ENCODE data around the gene LYPLAL1. TPM values are rescaled to one million over a fixed set of nuclear protein-coding genes. Genes with fewer than 3 reads are reported as not detected.

Gene LYPLAL1
- total RNA-seq, 1 experiment from 2014 or later, result 21.1 TPM

DNA sequence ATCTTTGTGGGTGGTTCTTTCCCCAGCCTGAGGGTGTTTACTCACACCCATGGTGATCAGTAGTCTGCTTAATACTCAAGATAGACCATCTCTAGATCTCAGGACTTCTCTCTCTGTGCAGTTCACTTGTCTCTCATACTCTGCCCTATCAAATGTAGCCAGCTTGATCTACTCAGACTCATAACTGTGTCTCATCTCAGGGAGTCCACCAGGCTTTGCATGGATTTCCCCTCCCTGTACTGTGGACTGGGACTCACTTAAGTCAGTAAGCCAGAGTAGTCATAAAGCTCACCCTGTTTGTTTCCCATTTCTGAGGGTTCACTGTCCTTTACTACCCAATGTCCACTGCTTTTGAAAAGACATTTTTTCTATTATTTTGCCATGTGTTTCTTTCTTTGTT is 41.8 kb downstream of the LYPLAL1 start:
- H3K9me3 ChIP-seq (ENCODE audit: control insufficient read depth, low read depth, low read length), result no peaks in the 10 kb centered on the region
- no peak overlapping the region for H3K23ac ChIP-seq (ENCODE audit: insufficient read length, low read depth, low read length)
- H4K8ac ChIP-seq (replicated peaks; ENCODE audit: insufficient read length, low read depth, low read length), result no peak overlapping the region
- no peak overlapping the region for H3K56ac ChIP-seq (ENCODE audit: insufficient read length, low read depth, low read length)
- no peaks in the 10 kb centered on the region for H3K4me1 ChIP-seq (ENCODE audit: insufficient read depth, low read length)
- no peak overlapping the region for H3K4me3 Mint-ChIP-seq
- H2BK120ac ChIP-seq (ENCODE audit: low read depth, low read length, poor library complexity, severe bottlenecking), result no peak overlapping the region
- DNase-seq, result no peak
- TF ChIP-seq, protein P1, sequence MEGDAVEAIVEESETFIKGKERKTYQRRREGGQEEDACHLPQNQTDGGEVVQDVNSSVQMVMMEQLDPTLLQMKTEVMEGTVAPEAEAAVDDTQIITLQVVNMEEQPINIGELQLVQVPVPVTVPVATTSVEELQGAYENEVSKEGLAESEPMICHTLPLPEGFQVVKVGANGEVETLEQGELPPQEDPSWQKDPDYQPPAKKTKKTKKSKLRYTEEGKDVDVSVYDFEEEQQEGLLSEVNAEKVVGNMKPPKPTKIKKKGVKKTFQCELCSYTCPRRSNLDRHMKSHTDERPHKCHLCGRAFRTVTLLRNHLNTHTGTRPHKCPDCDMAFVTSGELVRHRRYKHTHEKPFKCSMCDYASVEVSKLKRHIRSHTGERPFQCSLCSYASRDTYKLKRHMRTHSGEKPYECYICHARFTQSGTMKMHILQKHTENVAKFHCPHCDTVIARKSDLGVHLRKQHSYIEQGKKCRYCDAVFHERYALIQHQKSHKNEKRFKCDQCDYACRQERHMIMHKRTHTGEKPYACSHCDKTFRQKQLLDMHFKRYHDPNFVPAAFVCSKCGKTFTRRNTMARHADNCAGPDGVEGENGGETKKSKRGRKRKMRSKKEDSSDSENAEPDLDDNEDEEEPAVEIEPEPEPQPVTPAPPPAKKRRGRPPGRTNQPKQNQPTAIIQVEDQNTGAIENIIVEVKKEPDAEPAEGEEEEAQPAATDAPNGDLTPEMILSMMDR (conservative IDR thresholded peaks at IDR 0.05), result no peak
- H4K20me1 ChIP-seq (ENCODE audit: control insufficient read depth, insufficient read depth, insufficient read length), result no peaks in the 10 kb centered on the region
- H3K9ac ChIP-seq (ENCODE audit: extremely low read depth, insufficient read length, low read length), result no peak overlapping the region
- no peak overlapping the region for H3T11ph ChIP-seq (ENCODE audit: low read length)
- no peaks in the 10 kb centered on the region for H3K27me3 Mint-ChIP-seq (ENCODE audit: low read depth)
- H3K79me2 ChIP-seq (ENCODE audit: insufficient read depth, low read length), result no peaks in the 10 kb centered on the region
- no peaks in the 10 kb centered on the region for H3K23me2 ChIP-seq (ENCODE audit: insufficient read length, low read depth, low read length, poor library complexity, severe bottlenecking)
- no peak overlapping the region for H3K14ac ChIP-seq (ENCODE audit: insufficient read depth, low read length)
- H4K91ac ChIP-seq (ENCODE audit: insufficient read length, low read depth, low read length), result no peak overlapping the region
- no peaks in the 10 kb centered on the region for H3K9me3 Mint-ChIP-seq
- H3K27ac ChIP-seq (ENCODE audit: insufficient read length, low read depth, low read length), result no peak overlapping the region
- H3K4me1 Mint-ChIP-seq, result no peaks in the 10 kb centered on the region
- no peak overlapping the region for H2AFZ ChIP-seq (ENCODE audit: low read length)
- H2BK20ac ChIP-seq (ENCODE audit: low read depth, low read length, poor library complexity, severe bottlenecking), result no peak overlapping the region
- H2BK5ac ChIP-seq (ENCODE audit: insufficient read length, low read length), result no peak overlapping the region
- 0 out of 7 replicates have a peak overlapping the region, but pooled peaks of 1 of the 3 experiments have one; percentile 3 for H3K27ac Mint-ChIP-seq
- H2AK5ac ChIP-seq (ENCODE audit: insufficient read length, low read length), result no peak overlapping the region
- H3K27me3 ChIP-seq (ENCODE audit: insufficient read depth, low read length), result no peaks in the 10 kb centered on the region
- no peak overlapping the region for H4K5ac ChIP-seq (ENCODE audit: insufficient read length, low read depth, low read length)
- H3K18ac ChIP-seq (ENCODE audit: insufficient read length, low read depth, low read length), result no peak overlapping the region
- H3K79me1 ChIP-seq (ENCODE audit: insufficient read depth, low read depth, low read length, poor library complexity, severe bottlenecking), result no peaks in the 10 kb centered on the region
- no peak overlapping the region for H2BK15ac ChIP-seq (ENCODE audit: low read depth, low read length)
- peaks cover 0 to 1% (median 0%) of the 10 kb centered on the region in 3 experiments; a peak in 2 of 7 replicates for H3K36me3 Mint-ChIP-seq (ENCODE audit: insufficient read depth in 1 of 3, low read depth in 3 of 3)
- H3K4me2 ChIP-seq (ENCODE audit: insufficient read depth, insufficient read length, low read length), result no peak overlapping the region
- no peak overlapping the region for H2BK12ac ChIP-seq (ENCODE audit: insufficient read length, low read depth, low read length)
- H3K4ac ChIP-seq (ENCODE audit: low read depth, low read length), result no peak overlapping the region
